Measurements from ENCODE around the gene C14orf180.

The C14orf180 gene

DNA sequence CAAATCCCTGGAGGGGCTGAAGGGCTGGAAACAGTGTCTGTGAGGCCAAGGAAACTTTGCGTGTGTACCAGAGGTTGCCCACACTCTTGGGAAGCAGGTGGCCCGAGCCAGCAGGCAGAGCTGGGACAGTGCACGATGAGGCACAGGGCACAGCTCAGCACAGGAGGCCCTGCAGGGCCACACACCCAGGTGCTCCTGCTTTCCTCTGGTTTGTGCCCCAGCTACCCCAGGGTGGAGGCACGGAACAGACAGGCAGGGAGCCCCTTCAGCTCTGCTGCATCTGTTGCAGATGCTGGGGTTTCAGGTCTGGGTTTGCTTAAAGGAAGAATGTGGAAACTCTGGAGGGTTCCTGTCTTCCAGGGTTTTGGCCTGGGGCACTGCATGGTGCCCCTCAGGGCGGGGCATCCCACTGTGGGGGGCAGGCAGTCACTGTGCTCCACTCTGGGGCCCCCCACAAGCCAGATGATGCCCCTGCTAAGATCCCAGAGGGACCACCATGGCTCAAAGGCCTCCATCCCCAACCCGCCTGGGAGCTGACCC lies 16.4 kb downstream of the C14orf180 start:
- DNase-seq = no peak

DNA sequence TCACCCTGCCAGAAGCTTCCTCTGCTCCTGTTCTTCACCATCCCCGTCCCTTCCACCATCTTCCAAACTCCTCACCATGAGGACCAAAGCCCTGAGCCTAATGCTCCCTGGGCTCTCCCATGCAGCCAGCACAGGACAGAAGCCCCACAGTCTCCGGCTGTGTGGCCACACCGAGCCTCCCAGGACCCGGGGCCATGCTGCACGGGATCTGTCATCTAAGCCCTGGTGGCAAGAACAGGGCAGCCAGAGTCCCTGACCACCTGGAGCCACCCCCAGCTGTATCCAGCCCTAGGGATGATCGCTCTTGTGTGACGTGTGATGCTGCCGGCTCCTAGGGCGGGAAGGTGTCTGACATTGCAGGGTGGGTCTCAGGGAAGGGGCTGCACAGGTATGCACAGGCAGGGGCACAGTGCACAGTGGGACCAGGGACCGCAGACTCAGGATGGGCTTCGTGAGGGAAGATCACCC lies 16.9 kb downstream of the C14orf180 start:
- DNase-seq = no peak

- no peak for DNase-seq
These were observed 17.4 kb downstream of the C14orf180 start for GRCh38 chr14:104596927-104597351.

- DNase-seq = no peak
These were observed 18.0 kb downstream of the C14orf180 start for GRCh38 chr14:104597576-104597975.

DNA sequence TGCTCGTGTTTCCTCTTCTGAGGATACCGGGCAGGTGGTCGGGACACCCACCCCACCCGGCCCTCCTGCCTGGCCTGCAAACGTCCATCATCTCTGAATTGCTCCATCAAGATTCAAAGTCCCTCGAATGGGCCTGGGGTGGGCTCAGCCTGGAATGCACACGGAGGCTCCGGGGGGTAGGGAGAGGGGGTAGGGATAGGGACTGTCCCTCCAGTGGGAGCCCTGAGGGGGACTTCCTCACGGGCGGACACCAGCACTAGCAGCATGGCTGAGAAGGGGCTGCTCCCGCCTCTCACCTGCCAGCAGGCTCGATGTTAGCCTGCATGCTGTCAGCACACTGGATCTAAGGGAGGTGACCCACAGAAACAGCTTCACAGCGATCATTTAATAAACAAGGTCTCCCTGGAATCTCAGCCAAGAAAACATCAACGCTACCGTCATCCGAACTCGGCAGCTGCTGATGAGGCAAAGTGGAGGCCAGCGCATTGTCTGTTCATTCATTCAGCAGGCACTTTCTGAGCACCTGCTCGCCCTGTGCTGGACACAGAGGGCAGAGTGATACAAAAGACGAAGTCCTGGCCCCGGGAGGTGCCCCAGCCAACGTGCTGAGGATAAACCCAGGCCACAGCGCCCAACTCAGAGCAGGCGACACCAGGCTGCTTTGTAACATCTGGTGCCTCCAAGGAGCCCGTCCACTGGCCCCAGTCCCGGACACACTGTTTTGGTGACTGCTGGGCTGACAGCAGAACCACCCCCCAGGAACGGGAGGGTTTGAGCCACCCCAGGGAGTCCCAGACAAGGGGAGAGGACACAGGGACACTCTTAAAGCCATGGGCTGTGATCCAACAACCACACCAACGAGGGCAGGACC lies 18.7 kb downstream of the C14orf180 start:
- DNase-seq = no peak

GRCh38 chr14:104598910-104599273 lies 19.3 kb downstream of the C14orf180 start:
- DNase-seq = no peak

DNA sequence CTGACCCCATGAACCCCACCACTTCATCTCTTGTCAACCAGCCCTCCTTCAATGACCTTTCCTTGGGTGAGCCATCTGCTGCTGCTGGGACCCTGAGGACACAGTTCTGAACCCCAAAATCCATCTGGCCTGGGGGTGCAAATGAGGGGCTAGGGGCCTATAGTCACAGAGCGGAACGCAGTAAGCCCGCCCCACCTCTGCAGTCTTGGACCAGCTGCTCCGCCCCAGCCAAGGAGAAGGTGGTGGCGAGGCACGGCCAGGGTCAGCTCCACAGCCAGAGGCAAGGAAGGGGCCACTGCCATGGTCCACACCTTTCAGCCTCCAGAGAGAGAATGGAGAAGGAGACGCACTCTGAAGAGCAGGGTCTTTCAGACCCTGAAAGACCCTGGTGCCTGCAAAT lies 19.9 kb downstream of the C14orf180 start:
- DNase-seq = no peak

DNA sequence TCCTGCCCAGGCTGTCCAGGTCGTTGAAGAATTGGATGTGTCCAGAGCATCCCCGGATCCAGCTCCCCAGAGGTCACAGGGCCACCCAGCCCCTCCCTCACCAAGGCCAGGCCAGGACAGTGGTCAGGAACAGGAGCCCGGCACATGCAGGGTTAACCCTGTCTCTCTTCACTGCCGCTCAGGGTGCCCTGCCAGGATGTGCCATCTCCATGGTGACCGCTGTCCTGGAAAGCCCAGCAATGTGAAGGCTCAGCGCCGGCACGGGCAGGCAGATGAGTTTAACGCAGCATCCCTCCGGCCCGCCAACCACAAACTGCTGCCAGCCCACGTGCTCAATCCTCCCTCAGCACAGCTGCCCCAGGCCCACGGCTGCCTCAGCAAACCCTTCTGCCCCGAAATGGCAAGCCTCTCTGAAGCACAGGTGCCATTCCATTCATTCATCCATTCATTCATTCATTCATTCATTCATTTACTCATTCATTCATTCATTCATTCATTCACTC lies 20.6 kb downstream of the C14orf180 start:
- DNase-seq = no peak

DNA sequence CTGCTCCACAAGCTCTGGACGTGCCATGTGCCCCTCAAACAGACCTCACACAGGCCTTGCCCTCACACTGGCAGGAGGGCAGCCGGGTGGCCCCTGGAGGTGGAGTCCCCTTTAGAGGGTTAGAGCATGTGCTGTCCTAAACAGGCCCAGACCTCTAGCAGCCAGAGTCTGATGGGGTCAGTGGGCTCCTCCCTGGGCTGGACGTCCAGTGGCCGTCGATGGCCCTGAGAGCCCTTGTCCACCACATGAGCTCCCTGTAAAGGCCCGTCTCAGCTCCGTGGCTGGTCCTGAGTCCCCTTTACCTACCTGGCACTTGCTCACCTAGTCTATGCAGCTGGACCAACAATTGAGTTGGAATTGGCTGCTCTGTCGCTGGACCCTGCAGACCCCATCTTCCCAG lies 21.2 kb downstream of the C14orf180 start:
- no peak for DNase-seq

- no peak for DNase-seq
These were observed 22.2 kb downstream of the C14orf180 start for GRCh38 chr14:104601786-104602185.

GRCh38 chr14:104602315-104602932 lies 22.9 kb downstream of the C14orf180 start:
- no peak for DNase-seq

GRCh38 chr14:104602933-104603325 lies 23.4 kb downstream of the C14orf180 start:
- DNase-seq = no peak

DNA sequence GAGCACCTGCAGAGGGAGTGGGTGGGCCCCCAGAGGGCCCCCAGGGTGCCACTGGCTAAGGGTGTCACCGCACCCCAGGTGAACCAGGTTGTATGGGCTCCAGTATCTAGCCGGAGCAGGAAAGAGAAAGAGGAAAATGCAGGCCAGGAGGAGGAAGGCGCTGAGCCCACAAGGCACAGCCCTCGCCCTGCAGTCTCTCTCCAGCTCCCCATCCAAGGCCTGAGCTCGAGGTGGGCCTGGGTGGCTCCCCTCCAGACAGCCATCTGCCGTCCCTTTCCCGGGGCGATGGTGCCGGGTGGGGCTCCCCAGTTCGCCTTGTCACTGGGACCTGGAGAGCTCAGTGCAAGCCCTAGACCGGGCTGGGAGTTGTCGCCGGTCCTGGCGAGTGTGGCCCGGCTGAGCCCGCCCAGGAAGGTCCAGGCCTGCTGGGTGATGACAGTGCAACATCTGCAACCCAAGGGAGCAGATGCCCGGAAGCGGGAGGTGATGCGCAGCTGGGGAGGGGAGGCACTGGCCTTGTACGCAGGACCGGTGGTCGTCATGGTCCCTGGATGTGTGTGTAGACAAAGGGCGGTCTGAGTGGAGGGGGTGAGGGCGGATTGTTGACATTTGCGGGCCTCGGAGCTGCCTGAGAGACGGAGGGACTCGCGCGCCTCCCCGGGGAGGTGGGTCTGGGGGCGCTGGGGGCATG lies 24.3 kb downstream of the C14orf180 start:
- DNase-seq = no peak

DNA sequence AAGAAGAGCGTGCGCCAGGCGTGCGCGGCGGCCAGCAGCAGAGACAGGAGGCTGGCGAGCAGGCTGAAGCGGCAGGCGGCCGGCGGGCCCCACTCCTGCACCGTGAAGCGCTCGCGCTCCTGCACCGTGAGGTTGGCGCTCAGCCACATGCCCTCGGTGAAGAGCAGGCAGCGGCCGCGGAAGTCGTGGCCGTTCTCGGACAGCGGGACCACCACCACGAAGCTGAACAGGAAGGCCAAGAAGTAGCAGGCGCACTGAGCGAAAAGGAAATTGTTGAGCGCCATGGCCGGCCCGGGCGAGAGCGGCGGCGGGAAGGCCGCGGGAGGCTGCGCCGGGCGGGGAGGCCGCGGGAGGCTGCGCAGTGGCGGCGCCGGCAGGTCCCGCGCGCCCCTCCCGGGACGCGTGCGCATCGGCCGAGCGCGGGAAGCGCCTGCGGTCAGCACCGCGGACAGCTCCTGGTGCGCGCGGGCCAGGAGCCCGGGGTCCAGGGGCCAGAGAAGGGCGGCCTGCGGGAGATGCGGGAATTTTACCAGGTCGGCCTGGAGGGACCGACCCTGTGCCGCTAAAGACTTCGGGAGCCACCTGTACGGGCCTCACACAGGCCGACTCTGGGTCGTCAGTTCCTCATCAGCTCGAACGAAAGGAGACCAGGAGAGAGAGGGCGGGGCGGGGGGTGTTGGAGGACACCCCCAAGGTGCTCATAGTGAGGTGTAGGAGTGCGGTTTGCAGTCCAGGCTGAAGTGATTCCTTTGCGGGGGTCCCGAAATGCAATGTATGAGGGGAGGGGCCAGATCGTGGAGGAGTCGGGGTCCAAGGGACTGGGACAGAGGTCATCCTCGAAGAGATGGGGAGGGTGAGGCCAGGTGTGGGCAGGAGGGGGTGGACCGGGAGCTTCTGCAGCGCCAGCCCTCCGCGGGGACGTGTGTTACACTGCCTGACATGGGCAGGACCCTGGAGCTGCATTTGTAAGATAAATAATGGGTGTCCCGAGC lies 25.2 kb downstream of the C14orf180 start, which contains the start of gene TMEM179:
Gene TMEM179 (minus strand): TSS at position 315 of the 992 bp plus-strand sequence. CDS start 31 bp downstream, at position 284.
- DNase-seq = peak; percentile 4

DNA sequence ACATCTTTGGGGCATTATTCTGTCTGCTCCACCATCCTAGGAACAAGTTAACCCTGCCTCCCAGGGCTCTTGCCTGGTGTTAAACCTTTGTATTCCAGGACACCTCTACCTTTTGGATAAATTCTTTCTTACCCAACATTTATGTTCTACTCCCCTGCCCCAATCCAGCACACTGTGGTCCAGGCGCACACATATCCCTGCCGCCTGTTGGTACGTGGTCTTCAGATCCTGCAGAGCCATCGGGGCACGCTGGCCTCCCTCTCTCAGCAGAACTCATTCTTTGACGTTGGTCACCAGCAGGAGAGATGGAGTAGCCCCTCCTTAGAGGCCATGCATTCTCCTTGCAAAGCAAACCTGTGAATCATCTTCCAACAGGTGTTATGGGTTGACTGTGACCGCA lies 30.1 kb downstream of the C14orf180 start:
- DNase-seq = no peak

- no peak for DNase-seq
These were observed 31.3 kb downstream of the C14orf180 start for GRCh38 chr14:104610749-104611310.

DNA sequence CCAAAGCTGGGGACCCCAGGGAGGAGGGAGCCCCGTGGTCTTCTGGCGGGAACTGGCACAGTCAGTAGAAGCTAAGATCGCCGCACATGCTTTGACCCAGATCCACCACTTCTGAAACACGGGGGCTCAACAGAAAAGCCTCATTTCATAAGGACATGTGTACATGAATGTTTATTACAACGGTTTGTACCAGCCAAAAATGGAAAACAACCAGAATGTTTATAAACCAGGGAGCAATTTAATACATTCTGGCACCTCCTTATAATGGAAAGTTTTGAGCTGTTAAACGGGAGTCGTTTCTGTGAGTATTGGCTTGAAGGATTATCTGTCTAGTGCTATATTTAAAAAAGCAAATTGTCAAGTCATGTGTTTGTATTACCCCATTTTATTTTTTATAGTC lies 32.3 kb downstream of the C14orf180 start:
- DNase-seq = no peak

- no peak for DNase-seq
These were observed 34.7 kb downstream of the C14orf180 start for GRCh38 chr14:104614126-104614812.

- no peak for DNase-seq
These were observed 45.4 kb downstream of the C14orf180 start for GRCh38 chr14:104624939-104625338.

GRCh38 chr14:104632781-104633180 lies 53.2 kb downstream of the C14orf180 start:
- DNase-seq = no peak
